Activated CD4-positive, alpha-beta T cell treated with anti-CD3 and anti-CD28 coated beads for 24 hours (primary cell): ENCODE data around the gene CCR2.
A peak's percentile ranks its signal among the peaks of the same experiment; 100 is the strongest.
"Not testable (repeated sequence)": the region's sequence is repeated elsewhere in the genome, so short reads cannot be mapped to it uniquely, and the experiment has no call there.

Experiments used
- DNase-seq, 2 donors: peaks; one replicate each; pipeline ENCODE4 v3.0.0-alpha.2; 2020; ENCODE audit warnings: low read depth in 2 of 2

The CCR2 gene

DNA sequence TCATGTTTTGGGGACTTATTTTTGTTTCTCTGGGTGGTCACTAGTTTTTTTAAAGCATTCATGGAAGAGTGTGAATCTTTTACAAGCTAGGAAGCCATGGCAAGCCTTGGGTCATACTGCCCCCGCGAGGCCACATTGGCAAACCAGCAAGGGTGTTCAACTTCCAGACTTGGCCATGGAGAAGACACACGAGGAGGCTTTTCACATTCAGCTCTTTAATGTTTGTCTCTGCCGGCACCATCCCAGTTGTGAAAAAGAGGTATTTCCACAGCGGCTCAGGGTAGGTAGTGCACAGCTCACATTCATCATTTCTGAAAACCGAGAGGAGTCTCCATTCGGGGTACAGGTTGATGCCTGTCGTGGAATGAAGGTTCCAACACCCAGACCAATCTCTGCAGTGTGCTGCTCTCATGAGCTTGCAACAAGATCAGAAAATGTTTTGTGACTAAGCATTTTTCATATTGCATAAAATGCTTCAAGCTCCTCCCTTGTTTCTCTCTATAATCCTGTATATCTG is 24.6 kb downstream of the CCR2 start:
- DNase-seq: peak; percentile 50 to 61

DNA sequence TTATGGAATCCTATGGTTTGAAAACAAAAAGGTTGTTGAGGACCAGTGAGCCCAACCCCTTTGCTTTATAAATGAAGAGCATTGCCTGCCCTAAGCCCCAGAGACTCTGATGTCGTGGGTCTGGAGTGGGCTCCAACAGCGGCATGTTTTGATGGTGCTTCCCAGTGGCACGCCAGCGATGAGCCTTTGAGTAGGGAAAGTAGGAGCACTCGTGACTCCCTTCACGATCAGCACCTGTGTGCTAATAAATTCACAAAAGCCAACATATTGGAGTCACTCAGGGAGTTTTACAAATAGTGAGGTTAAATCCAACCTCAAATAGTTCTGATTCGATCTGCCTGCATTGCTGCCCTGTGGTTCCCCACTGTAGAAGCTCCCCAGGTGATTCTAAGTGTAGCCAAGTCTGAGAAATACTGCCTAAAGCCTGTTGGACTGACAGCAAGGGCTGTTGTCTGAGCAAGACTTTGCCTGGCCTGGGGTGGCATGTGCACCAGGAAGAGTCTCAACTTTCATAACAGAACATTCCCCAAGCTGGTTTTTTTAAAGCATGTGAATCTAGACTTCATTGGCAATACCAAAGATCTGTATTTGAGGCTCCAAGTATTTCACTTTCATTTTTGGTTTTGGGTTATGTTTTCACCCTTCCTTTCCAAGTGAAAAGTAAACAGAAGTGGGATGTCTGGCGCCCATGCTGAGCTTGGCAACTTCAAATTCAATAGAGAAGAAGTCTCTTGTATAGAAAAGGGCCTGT is 26.7 kb downstream of the CCR2 start:
- no peak for DNase-seq

DNA sequence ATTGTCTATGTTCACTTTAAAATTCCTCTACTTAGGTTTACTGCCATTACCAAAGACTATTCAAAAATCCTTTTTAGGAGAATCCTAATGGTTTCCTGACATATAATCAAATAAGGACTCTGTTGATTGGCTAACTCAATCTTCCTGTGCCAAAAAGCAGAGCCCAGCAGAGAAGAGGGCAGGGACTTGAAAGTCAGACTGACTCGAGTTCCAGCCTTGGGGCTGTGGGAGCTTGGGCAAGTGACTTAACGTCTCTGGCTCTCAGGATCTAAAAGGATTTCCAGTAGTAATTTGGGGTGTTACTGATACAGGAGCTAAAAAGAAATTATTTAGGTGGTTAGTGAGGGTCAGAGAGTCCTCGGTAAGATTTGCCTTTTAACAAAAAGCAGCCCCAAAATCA is 27.7 kb downstream of the CCR2 start:
- no peak for DNase-seq

DNA sequence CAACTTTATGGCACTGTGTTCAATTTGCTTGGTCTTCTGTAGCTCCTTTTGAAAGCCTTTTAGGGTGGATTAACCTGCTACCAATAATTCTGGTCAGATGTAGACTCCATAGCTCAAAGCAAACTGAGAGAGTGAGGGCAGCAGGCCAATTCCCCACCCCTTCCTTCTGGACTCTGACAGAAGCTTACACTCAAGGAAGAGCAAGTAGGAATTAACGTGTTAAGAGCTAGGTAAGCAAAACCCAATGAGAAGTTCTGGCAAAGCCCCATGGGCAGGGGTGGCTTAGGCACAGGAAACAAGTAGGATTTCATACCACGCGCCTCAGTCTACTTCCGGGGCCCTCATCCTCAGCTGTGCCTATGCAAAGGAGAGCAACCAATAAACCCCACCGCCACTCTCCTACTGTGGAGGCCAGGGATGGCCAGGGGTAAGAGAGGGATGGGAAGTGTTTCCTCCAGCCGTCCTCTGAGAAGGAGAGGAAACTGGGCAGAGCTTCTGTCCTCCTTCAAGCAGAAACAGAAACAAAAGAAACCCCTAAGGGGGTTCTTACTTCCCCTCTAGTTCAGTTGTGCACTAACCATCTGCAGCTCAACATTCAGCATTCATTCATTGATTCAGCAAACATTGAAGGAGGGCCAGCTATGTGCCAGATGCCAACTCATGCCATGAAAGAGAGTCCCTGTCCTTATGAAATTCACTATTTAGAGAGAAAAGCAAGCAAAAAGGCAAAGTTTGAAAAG is 29.5 kb downstream of the CCR2 start:
- DNase-seq: no peak

DNA sequence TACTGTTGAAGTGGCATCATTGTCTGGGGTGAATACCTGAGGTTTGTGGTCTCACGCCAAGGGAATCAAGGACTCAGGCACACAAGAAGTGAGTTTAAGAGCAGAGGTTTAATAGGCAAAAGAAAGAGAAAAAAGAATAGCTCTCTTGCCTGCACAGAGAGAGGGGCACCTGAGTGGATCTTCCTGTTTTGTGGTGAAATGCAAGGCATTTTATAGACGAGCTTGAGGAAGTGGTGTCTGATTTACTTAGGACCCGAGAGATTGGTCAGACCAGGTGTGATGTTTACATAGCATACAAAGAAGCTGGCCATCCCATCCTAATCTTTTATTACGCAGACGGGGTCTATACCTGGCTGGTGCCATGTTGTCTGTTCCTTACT is 30.0 kb downstream of the CCR2 start:
- no peak for DNase-seq

DNA sequence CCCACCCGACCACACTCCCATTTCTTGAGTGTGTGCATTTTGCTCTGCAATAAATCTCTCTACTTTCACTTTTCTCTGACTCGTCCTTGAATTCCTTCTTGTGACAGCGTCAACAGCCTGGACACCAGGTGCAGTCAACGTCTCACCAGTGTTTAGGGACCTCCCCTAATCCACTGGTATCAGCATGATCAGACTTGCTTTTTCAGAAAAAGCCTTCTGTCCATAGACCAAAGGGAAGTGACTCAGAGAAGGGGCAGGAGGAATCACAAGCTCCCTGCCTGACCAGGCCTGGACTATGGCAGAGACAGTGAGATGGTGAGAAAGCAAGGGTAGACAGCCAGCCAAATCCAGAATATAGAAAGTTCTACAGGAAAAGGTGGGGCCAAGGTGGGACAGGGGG is 32.3 kb downstream of the CCR2 start:
- no peak for DNase-seq

DNA sequence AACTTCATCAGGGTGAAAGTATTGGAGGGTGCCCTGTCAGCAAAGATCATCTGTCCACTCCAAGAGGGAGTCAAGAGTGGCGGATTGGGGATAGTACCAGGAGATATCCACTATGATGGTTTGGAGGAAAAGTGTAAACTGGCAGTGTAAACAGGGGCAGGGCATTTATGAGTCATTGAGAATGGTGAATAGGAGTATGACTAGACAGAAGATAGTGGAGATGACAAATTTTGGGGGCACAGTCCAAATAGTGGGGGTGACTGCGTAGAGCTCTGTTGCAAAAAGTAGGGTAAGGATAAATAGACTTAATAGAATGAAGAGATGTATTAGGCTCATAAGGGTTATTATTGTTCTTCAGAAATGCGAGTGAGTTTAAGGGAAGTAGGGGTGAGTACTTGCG is 34.9 kb downstream of the CCR2 start:
- DNase-seq: not testable (repeated sequence)

DNA sequence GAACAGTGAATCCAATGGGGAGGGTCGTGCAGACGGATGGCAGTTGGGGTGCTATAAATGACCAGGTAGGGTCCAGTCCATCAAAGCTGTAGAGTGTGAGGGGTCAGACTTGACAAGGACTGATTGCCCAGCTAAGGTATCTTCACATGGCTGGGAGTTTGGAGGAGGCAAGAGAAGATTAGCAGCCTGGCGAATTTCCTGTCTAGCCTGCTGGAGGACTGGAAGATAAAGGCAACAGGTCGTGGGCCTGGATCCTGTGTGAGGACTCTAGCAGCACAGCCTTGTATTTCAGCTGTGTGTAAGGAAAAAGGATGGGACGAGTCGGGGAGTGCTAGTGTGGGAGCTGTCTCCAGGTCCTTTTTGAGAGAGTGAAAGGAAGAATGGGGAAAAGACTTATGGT is 35.4 kb downstream of the CCR2 start:
- no peak for DNase-seq

DNA sequence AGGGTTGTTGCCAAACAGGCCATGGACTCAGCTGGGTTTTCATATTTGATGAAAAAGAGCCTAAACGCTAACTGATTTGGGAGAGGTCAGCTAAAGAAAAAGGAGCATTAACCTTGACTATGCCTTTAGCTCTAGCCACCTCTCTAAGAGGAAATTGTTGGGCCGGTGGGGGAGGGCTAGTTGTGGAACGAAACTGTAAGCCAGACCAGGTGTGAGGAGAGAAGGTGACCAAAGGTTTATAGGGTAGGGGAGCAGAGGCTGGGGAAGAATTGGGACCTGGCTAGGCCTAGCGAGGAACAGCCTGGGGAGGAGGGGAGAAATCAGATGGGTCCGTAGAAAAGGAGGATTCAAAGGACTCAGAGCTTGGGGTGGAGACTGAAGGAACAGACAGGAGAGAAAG is 37.6 kb downstream of the CCR2 start:
- DNase-seq: not testable (repeated sequence)

DNA sequence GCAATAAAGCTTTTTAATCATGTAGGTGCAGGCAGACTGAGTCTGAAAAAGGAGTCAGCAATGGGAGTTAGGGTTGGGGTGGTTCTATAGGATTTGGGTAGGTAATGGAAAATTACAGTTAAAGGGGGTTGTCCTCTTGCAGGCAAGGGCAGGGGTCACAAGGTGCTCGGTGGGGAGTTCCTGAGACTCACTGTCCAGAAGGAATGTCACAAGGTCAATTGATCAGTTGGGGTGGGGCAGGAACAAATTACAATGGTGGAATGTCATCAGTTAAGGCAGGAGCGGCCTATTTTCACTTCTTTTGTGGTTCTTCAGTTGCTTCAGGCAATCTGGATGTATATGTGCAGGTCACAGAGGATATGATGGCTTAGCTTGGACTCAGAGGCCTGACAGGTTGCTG is 39.1 kb downstream of the CCR2 start:
- no peak for DNase-seq

DNA sequence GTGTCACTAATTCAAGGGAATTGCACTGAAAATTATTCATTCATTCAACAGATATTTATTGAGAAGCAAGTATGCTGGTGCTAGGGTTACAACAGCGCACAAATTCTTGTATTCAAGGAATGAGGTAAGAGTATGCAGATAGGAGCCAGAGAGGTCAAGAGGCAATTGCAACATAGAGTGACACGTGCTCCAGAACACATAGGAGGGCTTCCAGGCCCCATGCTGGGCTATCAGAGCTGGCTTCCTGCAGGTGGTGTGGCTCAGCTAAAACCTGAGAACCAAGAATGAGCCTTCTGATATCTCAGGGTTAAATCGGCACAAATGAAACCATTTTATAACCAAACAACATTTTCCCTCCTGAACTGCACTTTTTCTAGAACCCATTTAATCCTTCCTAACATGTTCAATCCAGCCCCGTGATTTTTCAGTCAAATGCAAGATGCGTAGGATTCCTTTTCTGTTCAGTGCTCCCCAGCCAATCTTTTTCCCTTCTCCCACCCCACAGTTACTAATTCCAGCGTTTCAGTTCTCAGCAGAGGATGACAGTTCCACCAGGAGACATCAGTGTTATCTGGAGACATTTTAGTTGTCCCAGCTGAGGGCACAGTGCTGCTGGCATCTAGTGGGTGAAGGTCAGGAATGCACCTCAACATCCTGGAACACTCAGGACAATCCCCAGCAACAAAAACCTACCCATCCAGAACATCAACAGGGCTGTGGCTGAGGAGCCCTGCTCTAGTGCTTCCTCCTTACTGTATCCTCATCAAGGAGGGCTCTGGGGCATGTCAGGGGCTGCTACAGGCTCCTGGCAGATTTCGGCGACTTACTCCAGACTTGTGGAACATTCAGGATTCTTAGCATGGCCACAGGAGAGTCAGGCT is 39.9 kb downstream of the CCR2 start:
- no peak for DNase-seq

DNA sequence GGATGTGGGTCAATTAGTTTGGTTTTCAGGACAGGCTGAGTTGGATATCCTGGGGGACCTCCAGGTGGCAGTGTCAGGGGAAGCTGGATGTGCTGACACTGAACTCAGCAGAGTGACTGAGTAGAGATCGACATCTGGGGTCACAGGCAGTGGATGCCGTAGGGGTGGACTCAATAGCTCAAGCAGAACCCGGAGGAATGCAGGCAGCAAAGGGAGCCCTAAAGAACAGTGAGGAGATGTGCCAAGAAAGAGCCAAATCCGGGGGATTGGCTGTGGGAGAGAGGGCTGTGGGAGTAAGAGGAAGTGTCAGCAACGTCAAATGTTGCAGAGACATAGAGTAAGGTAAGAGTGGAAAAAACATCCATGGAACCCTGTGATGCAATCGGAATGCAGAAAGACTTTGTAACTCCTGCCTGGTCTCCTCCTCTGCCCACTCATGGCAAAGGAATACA is 41.3 kb downstream of the CCR2 start:
- DNase-seq: no peak

DNA sequence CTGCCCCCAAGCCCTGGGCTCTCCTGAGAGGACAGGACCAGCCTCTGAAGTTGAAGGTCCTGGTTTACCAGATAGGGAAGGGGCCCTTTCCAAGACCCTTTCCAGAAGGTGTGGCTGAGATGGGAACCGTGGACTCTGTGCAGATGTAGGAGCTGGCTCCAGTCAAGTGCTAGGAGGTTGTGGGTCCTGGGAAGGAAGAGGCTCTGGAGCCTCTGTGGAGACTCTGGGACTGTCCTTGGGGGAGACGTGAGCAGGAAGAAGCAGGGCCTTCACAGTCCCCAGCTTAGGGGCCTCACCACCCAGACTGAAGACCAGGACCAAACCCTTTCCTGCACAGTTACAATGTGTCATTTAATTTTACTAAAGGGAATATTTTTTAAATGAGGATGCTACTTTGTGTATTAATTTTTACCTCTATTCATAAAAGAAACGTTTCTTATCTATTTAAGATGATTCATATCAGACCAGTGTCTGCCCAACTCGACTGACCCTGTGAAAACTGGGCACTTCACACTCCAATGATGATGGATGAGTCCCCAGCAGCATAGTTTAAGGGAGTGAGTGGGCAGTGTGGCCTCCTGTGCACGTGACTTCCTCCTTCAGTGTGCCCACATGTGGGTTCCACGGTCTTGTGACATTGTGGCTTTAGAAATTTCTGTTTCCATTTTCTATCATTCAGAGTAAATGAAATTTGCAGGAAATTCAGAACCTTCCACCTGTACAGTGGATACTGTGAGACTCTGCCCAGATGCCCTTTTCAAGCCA is 42.0 kb downstream of the CCR2 start:
- DNase-seq: no peak

DNA sequence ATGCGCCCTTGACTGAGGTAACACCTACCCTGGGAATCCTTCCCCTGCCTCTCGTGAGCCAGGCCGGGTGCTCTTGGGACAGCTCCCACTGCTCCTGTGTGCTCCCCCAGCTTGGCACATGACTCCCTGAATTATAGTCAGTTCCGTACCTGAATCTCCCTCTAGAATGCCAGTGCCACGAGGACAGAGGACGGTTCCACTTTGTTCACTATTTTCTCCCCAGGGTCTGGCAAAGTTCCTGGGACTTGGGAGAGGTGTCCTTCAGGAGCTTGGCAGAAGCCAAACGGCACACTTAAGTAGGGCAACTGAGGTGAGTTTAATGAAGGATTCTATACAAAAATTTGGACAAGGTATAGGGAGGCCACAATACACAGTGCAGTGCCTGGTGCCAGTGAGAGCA is 43.2 kb downstream of the CCR2 start:
- no peak for DNase-seq

DNA sequence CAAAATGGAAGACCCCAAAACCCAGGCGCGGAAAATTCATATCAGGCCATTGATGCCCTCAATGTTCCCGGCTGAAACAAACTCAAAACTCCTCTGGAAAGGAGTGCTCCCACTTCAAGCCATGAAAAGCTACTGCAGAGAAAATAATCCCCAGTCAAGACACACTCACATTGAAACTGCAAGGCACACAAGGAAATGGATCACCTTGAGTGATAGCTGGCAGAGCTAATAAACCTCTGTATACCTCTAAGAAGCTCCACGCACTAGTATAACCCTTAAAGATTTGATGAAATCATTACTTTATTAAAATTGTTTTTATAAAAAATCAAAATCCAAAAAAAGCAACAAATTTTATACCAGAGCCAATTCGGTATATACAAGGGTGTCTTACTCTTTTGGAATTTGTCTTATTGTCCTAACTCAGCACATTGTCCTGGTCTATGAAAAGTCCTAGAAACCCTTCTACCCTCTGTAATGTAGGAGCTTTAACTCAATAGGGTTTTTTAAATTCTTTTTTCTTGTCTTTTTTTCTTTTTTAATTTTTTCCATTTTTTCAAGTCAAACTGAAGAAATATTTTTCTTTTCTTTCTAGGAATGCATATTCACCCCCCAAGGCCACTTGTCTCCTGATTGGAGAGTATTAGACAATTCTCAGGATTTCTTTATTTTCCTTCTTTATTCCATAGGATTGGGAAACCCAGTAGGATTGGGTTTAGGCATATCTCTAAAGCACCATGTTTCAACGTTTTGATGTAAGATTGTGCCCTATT is 44.5 kb downstream of the CCR2 start:
- no peak for DNase-seq

DNA sequence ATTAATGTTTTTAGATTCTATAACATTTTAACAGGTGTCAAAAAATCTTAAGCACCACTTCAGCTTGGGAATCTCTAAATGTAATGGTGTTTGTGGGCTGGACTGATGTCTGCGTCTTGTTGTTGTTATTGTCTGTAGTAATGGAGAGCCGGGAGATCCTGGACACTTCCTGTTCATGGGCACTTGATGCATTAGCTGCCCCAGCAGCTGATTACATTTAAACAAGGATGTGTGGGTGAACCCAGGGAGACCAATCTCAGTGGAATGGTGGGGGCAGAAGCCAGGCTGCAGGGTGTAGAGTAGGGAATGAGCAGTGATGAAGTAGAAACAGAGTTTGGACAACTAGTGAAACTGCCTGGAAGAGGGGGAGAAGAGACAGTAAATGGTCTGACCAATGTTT is 45.2 kb downstream of the CCR2 start:
- no peak for DNase-seq

DNA sequence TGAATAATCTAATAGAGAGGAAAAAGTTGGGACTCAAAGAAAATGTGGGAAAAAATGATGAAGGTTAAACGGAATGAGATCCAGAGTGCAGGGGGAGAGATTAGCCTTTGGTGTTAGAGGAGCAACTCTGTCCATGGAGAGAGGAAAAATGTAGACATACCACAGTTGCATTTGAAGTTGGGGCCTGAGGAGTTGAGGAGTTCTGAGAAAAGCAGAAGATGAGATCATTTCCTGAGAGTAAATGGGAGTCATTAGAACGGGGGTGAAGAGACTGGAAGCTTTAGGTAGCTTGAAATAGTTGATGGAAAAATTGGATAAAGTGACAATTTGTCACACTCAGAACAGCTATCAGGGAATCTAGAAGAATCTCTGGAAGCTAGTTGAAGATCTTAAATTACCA is 45.6 kb downstream of the CCR2 start:
- DNase-seq: no peak

DNA sequence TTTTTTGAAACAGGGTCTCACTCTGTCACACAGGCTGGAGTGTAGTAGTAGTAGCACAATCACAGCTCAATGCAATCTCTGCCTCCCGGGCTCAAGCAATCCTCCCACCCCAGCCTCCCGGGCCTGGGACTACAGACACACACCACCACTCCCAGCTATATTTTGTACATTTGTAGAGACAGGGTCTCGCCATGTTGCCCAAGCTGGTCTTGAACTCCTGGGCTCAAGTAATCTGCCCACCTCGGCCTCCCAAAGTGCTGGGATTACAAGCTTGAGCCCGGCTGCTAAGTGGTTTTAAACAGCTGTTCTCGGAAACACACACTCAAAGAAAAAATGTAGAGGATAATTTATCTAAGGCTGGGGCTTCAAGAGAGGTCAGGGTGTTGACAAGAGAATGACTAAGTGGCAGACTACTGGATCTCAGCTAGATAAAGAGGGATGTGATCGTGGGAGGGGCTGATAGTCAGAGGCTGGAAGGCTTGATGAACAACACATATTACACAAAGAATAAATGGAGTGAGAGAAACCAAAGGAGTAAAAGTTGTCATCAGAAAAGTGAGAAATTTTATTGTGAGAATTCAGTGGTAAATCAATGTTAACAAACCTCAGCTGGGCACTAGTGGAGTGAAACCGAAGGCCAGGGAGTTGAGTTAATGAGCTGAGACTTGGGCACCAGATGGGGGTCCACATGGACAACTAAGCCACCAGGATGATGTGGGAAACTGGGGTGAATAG is 46.3 kb downstream of the CCR2 start:
- no peak for DNase-seq

DNA sequence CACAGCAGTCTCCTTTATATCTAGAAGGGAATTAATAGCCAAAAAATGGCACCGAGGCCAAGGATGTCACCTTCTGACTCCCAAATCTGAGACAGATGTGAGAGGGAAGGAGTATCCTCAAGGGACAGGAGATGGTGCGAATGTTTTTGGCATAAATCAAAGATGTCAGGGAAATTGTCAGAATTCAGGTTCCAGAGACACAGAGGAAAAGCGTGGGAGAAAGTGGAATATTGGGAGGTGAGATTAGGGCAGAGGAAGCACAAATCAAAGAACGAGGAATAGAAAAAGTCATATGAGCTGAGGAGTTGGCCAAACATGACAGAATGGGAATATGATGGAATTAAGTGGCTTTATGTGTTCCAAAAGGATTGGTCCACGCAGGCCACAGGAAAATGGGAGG is 46.9 kb downstream of the CCR2 start:
- DNase-seq: no peak

DNA sequence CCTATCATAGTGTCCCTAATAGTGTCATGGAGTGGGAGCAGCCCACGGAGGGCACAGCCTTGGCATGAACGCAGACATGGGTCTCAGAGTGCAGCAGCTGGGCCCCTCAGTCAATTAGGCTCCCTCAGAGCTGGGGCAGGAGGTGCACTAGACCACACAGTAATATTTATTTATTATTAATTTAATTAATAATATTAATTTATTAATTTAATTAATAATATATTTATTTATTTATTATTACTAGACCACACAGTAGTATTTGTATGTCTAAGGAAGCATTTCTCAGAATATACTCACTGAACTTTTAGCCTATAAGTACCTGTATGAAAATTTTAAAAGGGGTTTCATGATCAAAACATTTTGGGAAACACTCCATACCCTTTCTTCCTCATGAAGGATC is 47.7 kb downstream of the CCR2 start:
- no peak for DNase-seq
